Loucy (cell line): ENCODE data around the gene CTDSPL.

ENCODE experiments used
- H2AFZ ChIP-seq: fragments of 200-600 bp; sonication (generic); 2 replicates; pipeline ENCODE4 v1.6.0; 2016; ENCODE audit warnings: antibody characterized with exemption, mild to moderate bottlenecking, low read length, moderate library complexity
- H3F3A ChIP-seq: fragments of 200-600 bp; 2 replicates; pipeline ENCODE4 v1.6.0; 2016; ENCODE audit warnings: antibody characterized with exemption, low read depth, mild to moderate bottlenecking
- H3K27me3 ChIP-seq: fragments of 200-600 bp; sonication (generic); 2 replicates; pipeline ENCODE4 v1.6.1; 2014; ENCODE audit warnings: low read length, mild to moderate bottlenecking; ENCODE audit not compliant: insufficient read depth, poor library complexity, severe bottlenecking
- H3K36me3 ChIP-seq: fragments of 200-600 bp; sonication (generic); 2 replicates; pipeline ENCODE4 v1.6.1; 2016; ENCODE audit warnings: low read length; ENCODE audit not compliant: insufficient read depth
- H3K4me1 ChIP-seq: fragments of 200-600 bp; sonication (generic); 2 replicates; pipeline ENCODE4 v1.5.1; 2014; ENCODE audit warnings: low read length, mild to moderate bottlenecking; ENCODE audit not compliant: insufficient read depth, poor library complexity, severe bottlenecking
- H3K4me2 ChIP-seq: fragments of 200-600 bp; sonication (generic); 2 replicates; pipeline ENCODE4 v1.6.0; 2014; ENCODE audit warnings: antibody characterized with exemption, low read length, low read depth, mild to moderate bottlenecking; ENCODE audit not compliant: poor library complexity, severe bottlenecking
- H3K4me3 ChIP-seq: fragments of 200-600 bp; sonication (generic); 2 replicates; pipeline ENCODE4 v1.5.1; 2014; ENCODE audit warnings: low read length, mild to moderate bottlenecking, mixed read lengths; ENCODE audit not compliant: poor library complexity, severe bottlenecking
- H3K79me2 ChIP-seq: fragments of 200-600 bp; sonication (generic); 2 replicates; pipeline ENCODE4 v1.6.1; 2014; ENCODE audit warnings: low read length; ENCODE audit not compliant: insufficient read depth
- H3K9ac ChIP-seq: fragments of 200-600 bp; sonication (generic); 2 replicates; pipeline ENCODE4 v1.6.0; 2014; ENCODE audit warnings: mild to moderate bottlenecking, low read depth, low read length, moderate library complexity; ENCODE audit not compliant: poor library complexity, severe bottlenecking
- H3K9me2 ChIP-seq: fragments of 200-600 bp; sonication (generic); replicated peaks from 2 replicates; pipeline ENCODE4 v1.6.1; 2016; ENCODE audit warnings: low read depth, low read length, mixed read lengths
- H3K9me3 ChIP-seq: fragments of 200-600 bp; sonication (generic); 2 replicates; pipeline ENCODE4 v1.6.1; 2014; ENCODE audit warnings: mild to moderate bottlenecking, antibody characterized with exemption, low read length, low read depth; ENCODE audit not compliant: insufficient read depth
- H4K20me1 ChIP-seq: fragments of 200-600 bp; sonication (generic); 2 replicates; pipeline ENCODE4 v1.6.0; 2014; ENCODE audit warnings: antibody characterized with exemption, low read length, mild to moderate bottlenecking; ENCODE audit not compliant: insufficient read depth, poor library complexity, severe bottlenecking
- CTCF ChIP-seq: fragments of 200-600 bp; sonication (generic); conservative IDR thresholded peaks from 2 replicates; pipeline ENCODE4 v1.5.1; 2014; ENCODE audit warnings: mild to moderate bottlenecking, antibody characterized with exemption, low read length
- EZH2phosphoT487 ChIP-seq: fragments of 200-600 bp; IDR thresholded peaks from 2 replicates; pipeline ENCODE4 v1.6.1; 2018; ENCODE audit warnings: antibody characterized with exemption, mild to moderate bottlenecking, moderate library complexity, borderline replicate concordance

The CTDSPL gene

GRCh38 chr3:37984051-37984450 lies 122.4 kb downstream of the CTDSPL start:
- Histone ChIP-seq H3K9ac (no peak overlapping the region), H3K36me3 (no peaks in the 10 kb centered on the region), H3K27me3 (no peaks in the 10 kb centered on the region), H3K4me2 (no peak overlapping the region), H3K9me3 (no peaks in the 10 kb centered on the region), H3K4me3 (no peak overlapping the region), H3K9me2 (no peaks in the 10 kb centered on the region), H3F3A (no peaks in the 10 kb centered on the region), H3K4me1 (no peaks in the 10 kb centered on the region), H3K79me2 (no peaks in the 10 kb centered on the region), H4K20me1 (no peaks in the 10 kb centered on the region), H2AFZ (no peak overlapping the region)
- no peak for TF ChIP-seq EZH2phosphoT487
- TF ChIP-seq CTCF = no peak

- H3K4me1 ChIP-seq = no peaks in the 10 kb centered on the region
These were observed 122.9 kb downstream of the CTDSPL start for GRCh38 chr3:37984596-37984995.

GRCh38 chr3:37985637-37986320 lies 124.1 kb downstream of the CTDSPL start:
- H3K9ac ChIP-seq = no peak overlapping the region
- H3K4me1 ChIP-seq = no peaks in the 10 kb centered on the region
- no peaks in the 10 kb centered on the region for H3K79me2 ChIP-seq
- no peaks in the 10 kb centered on the region for H3K9me2 ChIP-seq
- H2AFZ ChIP-seq = no peak overlapping the region
- no peaks in the 10 kb centered on the region for H4K20me1 ChIP-seq
- H3K4me3 ChIP-seq = no peak overlapping the region
- no peak overlapping the region for H3K4me2 ChIP-seq
- no peaks in the 10 kb centered on the region for H3K9me3 ChIP-seq
- H3K27me3 ChIP-seq = no peaks in the 10 kb centered on the region
- TF ChIP-seq CTCF (peak; percentile 23), EZH2phosphoT487 (no peak)
- H3K36me3 ChIP-seq = no peaks in the 10 kb centered on the region
- no peaks in the 10 kb centered on the region for H3F3A ChIP-seq

More at GRCh38 chr3:37984596-37984995, 122.9 kb downstream of the CTDSPL start:
- Histone ChIP-seq H4K20me1 (no peaks in the 10 kb centered on the region), H3K36me3 (no peaks in the 10 kb centered on the region), H3K9me3 (no peaks in the 10 kb centered on the region), H3K4me3 (no peak overlapping the region), H3K4me2 (no peak overlapping the region), H3K9ac (no peak overlapping the region), H3K79me2 (no peaks in the 10 kb centered on the region), H3F3A (no peaks in the 10 kb centered on the region), H3K27me3 (no peaks in the 10 kb centered on the region), H3K9me2 (no peaks in the 10 kb centered on the region), H2AFZ (no peak overlapping the region)
- no peak for TF ChIP-seq CTCF
- no peak for TF ChIP-seq EZH2phosphoT487
